Measurements from ENCODE around the gene DGKB. TPM values are rescaled to one million over a fixed set of nuclear protein-coding genes. Genes with fewer than 3 reads are reported as not detected.

Gene DGKB
- total RNA-seq, 1 donor from 2014 or later, result 2.1 TPM

DNA sequence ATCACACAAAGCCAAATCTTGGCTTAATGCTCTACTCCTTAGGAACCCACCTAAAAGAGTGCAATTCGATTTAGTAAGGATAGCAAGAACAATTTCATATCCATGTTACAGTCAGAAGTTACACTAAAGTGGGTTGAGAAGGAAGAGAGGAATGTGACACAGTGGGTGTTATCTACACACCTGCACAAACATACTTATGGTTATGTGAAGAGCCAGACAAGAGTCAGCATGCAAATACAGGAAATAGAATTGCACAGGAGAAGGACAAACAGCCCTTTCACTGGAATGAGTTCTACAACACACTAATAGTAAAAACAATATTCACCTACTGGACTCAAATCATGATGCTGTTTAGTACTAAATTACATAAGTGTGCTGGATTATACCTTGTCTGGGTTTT, 262.8 kb downstream of the DGKB start:
- Histone ChIP-seq H3K4me1 (ENCODE audit: control insufficient read depth in 3 of 3, insufficient read depth in 3 of 3, low read length in 3 of 3) (no peaks in the 10 kb centered on the region), H3K4me3 (ENCODE audit: low read length in 3 of 3) (no peak overlapping the region), H3K36me3 (ENCODE audit: control insufficient read depth in 3 of 3, insufficient read depth in 3 of 3, low read length in 3 of 3) (no peaks in the 10 kb centered on the region), H3K9ac (ENCODE audit: low read depth in 1 of 3, low read length in 3 of 3) (no peak overlapping the region), H3K27ac (ENCODE audit: low read depth, low read length) (no peak overlapping the region), H3K9me3 (ENCODE audit: control insufficient read depth in 3 of 3, low read length in 3 of 3) (peaks cover 0 to 7% (median 2%) of the 10 kb centered on the region in 3 donors), H3K27me3 (ENCODE audit: control insufficient read depth in 3 of 3, insufficient read depth in 3 of 3, low read length in 3 of 3) (no peaks in the 10 kb centered on the region)

DNA sequence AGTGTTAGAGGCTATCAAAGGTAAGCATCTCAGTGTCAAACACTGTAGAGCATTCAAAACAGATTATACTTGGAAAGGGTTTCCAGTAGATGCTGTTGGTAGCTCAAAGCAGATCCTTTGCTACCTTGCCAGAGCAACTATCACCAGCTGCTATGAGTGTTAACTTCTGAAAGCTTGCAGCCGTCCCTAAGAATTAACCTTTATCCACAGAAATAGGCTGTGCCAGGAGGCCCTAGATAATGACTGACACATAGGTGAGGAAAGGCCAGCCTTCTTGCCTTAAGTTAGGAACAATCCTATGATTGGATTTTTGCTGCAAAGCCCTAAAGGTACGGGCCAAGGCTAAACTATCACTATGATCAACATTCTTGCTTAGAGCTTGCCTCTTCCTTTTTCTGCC, 263.2 kb downstream of the DGKB start:
- Histone ChIP-seq H3K27ac (ENCODE audit: low read depth, low read length) (no peak overlapping the region), H3K4me1 (ENCODE audit: control insufficient read depth in 3 of 3, insufficient read depth in 3 of 3, low read length in 3 of 3) (no peaks in the 10 kb centered on the region), H3K36me3 (ENCODE audit: control insufficient read depth in 3 of 3, insufficient read depth in 3 of 3, low read length in 3 of 3) (no peaks in the 10 kb centered on the region), H3K27me3 (ENCODE audit: control insufficient read depth in 3 of 3, insufficient read depth in 3 of 3, low read length in 3 of 3) (no peaks in the 10 kb centered on the region), H3K9ac (ENCODE audit: low read depth in 1 of 3, low read length in 3 of 3) (no peak overlapping the region), H3K4me3 (ENCODE audit: low read length in 3 of 3) (no peak overlapping the region), H3K9me3 (ENCODE audit: control insufficient read depth in 3 of 3, low read length in 3 of 3) (peaks cover 0 to 5% (median 0%) of the 10 kb centered on the region in 3 donors)

DNA sequence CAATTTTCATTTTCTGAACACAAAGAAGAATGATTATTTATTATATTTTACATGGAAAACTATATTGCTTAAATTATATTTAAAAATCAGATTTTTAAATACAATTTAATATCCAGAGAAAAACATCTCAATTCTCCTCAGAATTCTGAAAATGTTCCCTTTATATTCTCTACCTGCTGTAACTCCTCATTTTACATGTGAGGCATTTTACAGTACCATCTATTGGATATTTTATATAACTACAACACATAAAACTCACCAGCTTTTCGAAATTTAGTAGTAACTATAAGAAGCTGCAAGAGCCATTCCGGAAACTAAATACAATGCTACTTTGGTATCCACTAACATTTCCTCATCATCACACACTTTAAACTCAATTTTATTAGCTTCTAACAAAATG, 264.6 kb downstream of the DGKB start:
- no peaks in the 10 kb centered on the region for H3K36me3 ChIP-seq (ENCODE audit: control insufficient read depth in 3 of 3, insufficient read depth in 3 of 3, low read length in 3 of 3)
- no peak overlapping the region for H3K4me3 ChIP-seq (ENCODE audit: low read length in 3 of 3)
- H3K4me1 ChIP-seq (ENCODE audit: control insufficient read depth in 3 of 3, insufficient read depth in 3 of 3, low read length in 3 of 3), result no peaks in the 10 kb centered on the region
- H3K9ac ChIP-seq (ENCODE audit: low read depth in 1 of 3, low read length in 3 of 3), result no peak overlapping the region
- H3K9me3 ChIP-seq (ENCODE audit: control insufficient read depth in 3 of 3, low read length in 3 of 3), result no peaks in the 10 kb centered on the region
- H3K27ac ChIP-seq (ENCODE audit: low read depth, low read length), result no peak overlapping the region
- no peaks in the 10 kb centered on the region for H3K27me3 ChIP-seq (ENCODE audit: control insufficient read depth in 3 of 3, insufficient read depth in 3 of 3, low read length in 3 of 3)

DNA sequence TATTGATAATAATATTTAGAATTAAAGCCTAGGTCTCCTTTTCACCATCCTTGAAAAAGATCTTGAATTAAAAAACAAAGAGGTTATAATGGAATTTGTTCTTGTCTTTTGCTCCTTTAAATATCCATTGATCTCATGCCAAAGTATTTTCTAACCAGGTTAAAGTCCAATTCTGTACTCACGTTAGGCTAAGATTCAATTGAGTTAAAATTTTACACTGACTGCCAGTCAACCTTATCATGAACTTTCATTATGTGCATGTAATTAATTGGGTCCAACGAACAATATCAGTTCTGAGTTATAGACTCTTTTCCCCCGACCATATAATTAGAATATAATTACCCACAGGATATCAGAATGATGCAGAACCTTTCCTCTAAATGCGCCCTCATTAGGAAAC, 266.6 kb downstream of the DGKB start:
- H3K9ac ChIP-seq (ENCODE audit: low read depth in 1 of 3, low read length in 3 of 3), result no peak overlapping the region

DNA sequence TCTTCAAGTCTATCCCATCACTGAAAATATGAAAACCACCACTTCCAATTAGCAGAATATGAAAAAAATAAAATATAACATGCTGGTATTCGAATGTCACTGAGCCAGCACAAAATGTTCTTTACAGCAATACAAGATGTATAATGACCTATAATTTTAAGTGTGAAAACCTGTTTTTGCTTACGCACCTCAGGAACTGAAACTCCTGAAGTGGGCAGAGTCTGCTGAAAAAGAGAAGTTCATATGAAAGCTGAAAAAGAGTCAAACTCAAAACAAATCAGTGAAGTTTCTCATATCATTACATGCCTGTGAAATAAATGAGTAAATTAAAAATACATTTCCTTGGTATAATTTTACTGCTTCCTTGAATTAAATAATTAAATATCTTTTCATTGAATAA, 272.5 kb downstream of the DGKB start:
- Histone ChIP-seq H3K9me3 (ENCODE audit: control insufficient read depth in 3 of 3, low read length in 3 of 3) (no peaks in the 10 kb centered on the region), H3K4me3 (ENCODE audit: low read length in 3 of 3) (no peak overlapping the region), H3K27me3 (ENCODE audit: control insufficient read depth in 3 of 3, insufficient read depth in 3 of 3, low read length in 3 of 3) (no peaks in the 10 kb centered on the region), H3K36me3 (ENCODE audit: control insufficient read depth in 3 of 3, insufficient read depth in 3 of 3, low read length in 3 of 3) (no peaks in the 10 kb centered on the region), H3K27ac (ENCODE audit: low read depth, low read length) (no peak overlapping the region), H3K4me1 (ENCODE audit: control insufficient read depth in 3 of 3, insufficient read depth in 3 of 3, low read length in 3 of 3) (no peaks in the 10 kb centered on the region), H3K9ac (ENCODE audit: low read depth in 1 of 3, low read length in 3 of 3) (no peak overlapping the region)

More for the DNA sequence above, 266.6 kb downstream of the DGKB start:
- Histone ChIP-seq H3K4me1 (ENCODE audit: control insufficient read depth in 3 of 3, insufficient read depth in 3 of 3, low read length in 3 of 3) (no peaks in the 10 kb centered on the region), H3K27me3 (ENCODE audit: control insufficient read depth in 3 of 3, insufficient read depth in 3 of 3, low read length in 3 of 3) (no peaks in the 10 kb centered on the region), H3K36me3 (ENCODE audit: control insufficient read depth in 3 of 3, insufficient read depth in 3 of 3, low read length in 3 of 3) (no peaks in the 10 kb centered on the region), H3K9me3 (ENCODE audit: control insufficient read depth in 3 of 3, low read length in 3 of 3) (no peaks in the 10 kb centered on the region), H3K27ac (ENCODE audit: low read depth, low read length) (no peak overlapping the region), H3K4me3 (ENCODE audit: low read length in 3 of 3) (no peak overlapping the region)

DNA sequence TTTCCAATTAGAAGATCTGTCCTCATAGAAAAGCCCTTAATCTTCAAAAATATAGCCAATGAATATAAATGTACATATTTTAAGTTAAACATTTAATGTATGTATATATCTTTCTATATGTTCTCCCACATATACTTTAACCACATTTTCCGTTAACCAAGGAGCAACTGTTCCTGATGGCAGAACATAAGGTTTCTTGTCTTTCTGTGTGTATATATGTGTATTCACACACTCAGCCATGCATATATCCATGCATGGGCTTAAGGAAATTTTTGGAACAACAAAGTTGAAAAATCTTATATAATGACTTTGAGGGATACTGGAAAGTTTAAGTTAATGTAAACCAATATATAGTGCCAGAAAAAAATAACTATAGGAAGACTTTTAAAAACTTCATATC, 274.0 kb downstream of the DGKB start:
- Histone ChIP-seq H3K4me1 (ENCODE audit: control insufficient read depth in 3 of 3, insufficient read depth in 3 of 3, low read length in 3 of 3) (no peaks in the 10 kb centered on the region), H3K27me3 (ENCODE audit: control insufficient read depth in 3 of 3, insufficient read depth in 3 of 3, low read length in 3 of 3) (no peaks in the 10 kb centered on the region), H3K4me3 (ENCODE audit: low read length in 3 of 3) (no peak overlapping the region), H3K9ac (ENCODE audit: low read depth in 1 of 3, low read length in 3 of 3) (no peak overlapping the region), H3K36me3 (ENCODE audit: control insufficient read depth in 3 of 3, insufficient read depth in 3 of 3, low read length in 3 of 3) (no peaks in the 10 kb centered on the region), H3K9me3 (ENCODE audit: control insufficient read depth in 3 of 3, low read length in 3 of 3) (no peaks in the 10 kb centered on the region), H3K27ac (ENCODE audit: low read depth, low read length) (no peak overlapping the region)

DNA sequence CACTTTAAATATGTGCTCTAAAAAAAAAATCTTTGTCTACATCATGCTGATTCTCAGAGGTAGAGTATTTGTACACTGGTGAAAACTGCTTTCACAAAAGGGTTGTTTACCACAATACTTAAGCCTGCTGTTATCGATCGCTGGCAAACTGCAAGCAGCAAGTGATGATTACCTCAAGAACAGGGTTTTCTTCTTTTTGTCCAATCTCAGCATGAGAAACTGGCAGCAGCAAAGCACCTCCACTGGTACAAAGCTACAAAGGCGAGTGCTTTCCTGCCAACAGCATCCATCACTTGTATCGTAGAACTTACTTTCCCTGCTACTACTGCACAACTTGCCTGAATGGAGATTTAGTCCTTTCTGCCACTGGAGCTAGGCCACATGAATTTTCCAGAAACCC, 276.5 kb downstream of the DGKB start:
- Histone ChIP-seq H3K27ac (ENCODE audit: low read depth, low read length) (no peak overlapping the region), H3K9ac (ENCODE audit: low read depth in 1 of 3, low read length in 3 of 3) (no peak overlapping the region)

DNA sequence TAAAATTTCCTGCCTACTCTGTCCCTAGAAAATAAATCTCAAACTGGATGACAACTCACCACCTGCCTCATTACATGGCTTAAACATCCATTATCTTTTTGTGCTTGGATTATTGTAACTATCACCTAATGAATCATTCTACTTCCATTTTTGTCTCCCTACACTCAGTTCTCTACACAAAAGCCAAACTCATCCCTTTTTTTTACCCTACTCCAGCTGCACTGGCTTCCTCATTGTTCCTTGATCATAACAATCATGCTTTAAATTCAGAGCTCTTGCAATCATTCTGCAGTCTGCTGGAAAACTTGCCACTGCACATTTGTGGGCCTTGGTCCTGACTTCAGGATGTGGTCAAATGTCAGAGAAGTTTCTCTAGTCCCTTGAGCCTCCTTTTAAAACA, 280.0 kb downstream of the DGKB start:
- Histone ChIP-seq H3K9me3 (ENCODE audit: control insufficient read depth in 3 of 3, low read length in 3 of 3) (no peaks in the 10 kb centered on the region), H3K9ac (ENCODE audit: low read depth in 1 of 3, low read length in 3 of 3) (no peak overlapping the region), H3K27ac (ENCODE audit: low read depth, low read length) (no peak overlapping the region), H3K4me3 (ENCODE audit: low read length in 3 of 3) (no peak overlapping the region), H3K4me1 (ENCODE audit: control insufficient read depth in 3 of 3, insufficient read depth in 3 of 3, low read length in 3 of 3) (no peaks in the 10 kb centered on the region), H3K27me3 (ENCODE audit: control insufficient read depth in 3 of 3, insufficient read depth in 3 of 3, low read length in 3 of 3) (no peaks in the 10 kb centered on the region), H3K36me3 (ENCODE audit: control insufficient read depth in 3 of 3, insufficient read depth in 3 of 3, low read length in 3 of 3) (no peaks in the 10 kb centered on the region)

More for the DNA sequence above, 276.5 kb downstream of the DGKB start:
- H3K4me3 ChIP-seq (ENCODE audit: low read length in 3 of 3), result no peak overlapping the region
- no peaks in the 10 kb centered on the region for H3K27me3 ChIP-seq (ENCODE audit: control insufficient read depth in 3 of 3, insufficient read depth in 3 of 3, low read length in 3 of 3)
- H3K36me3 ChIP-seq (ENCODE audit: control insufficient read depth in 3 of 3, insufficient read depth in 3 of 3, low read length in 3 of 3), result no peaks in the 10 kb centered on the region
- no peaks in the 10 kb centered on the region for H3K9me3 ChIP-seq (ENCODE audit: control insufficient read depth in 3 of 3, low read length in 3 of 3)
- H3K4me1 ChIP-seq (ENCODE audit: control insufficient read depth in 3 of 3, insufficient read depth in 3 of 3, low read length in 3 of 3), result no peaks in the 10 kb centered on the region

DNA sequence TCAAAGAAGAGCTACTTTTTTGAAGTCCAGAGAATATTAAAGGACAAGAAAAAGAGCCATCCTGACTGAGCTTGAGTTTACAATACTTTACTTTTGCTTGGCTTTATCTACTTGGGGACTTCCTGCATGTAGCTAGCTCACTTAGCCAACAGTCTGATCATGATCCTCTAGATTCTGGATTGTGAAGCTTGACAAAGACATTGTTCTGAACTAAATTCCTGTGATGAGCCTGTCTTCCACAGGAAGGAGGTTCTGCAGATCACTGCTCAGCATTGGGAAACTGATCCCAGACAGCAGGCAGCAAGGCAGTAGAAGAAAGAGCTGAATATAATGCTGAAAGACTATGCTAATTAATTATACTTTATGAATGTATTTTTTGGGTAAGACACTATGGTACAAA, 296.4 kb downstream of the DGKB start:
- Histone ChIP-seq H3K9ac (ENCODE audit: low read depth in 1 of 3, low read length in 3 of 3) (no peak overlapping the region), H3K27me3 (ENCODE audit: control insufficient read depth in 3 of 3, insufficient read depth in 3 of 3, low read length in 3 of 3) (no peaks in the 10 kb centered on the region), H3K4me3 (ENCODE audit: low read length in 3 of 3) (no peak overlapping the region), H3K4me1 (ENCODE audit: control insufficient read depth in 3 of 3, insufficient read depth in 3 of 3, low read length in 3 of 3) (no peaks in the 10 kb centered on the region), H3K36me3 (ENCODE audit: control insufficient read depth in 3 of 3, insufficient read depth in 3 of 3, low read length in 3 of 3) (no peaks in the 10 kb centered on the region), H3K27ac (ENCODE audit: low read depth, low read length) (no peak overlapping the region), H3K9me3 (ENCODE audit: control insufficient read depth in 3 of 3, low read length in 3 of 3) (no peaks in the 10 kb centered on the region)

DNA sequence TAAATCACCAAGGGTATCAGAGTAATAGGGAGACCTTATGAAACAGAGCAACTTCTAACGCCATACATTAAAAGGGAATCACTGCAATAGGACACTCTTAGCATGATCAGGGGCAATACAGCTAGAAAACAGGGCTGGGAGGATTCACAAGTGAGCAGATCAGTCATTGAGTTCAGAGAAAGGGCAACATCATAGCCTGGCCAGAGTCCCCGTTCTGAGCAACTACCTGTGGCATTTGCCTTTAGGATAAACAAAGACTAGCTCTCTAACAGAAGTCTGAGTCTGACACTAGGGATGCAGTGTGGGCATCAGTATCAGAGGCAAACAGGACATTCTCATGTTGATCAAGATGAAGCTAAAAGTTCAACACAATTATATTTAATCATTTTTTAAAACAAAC, 297.9 kb downstream of the DGKB start:
- no peak overlapping the region for H3K4me3 ChIP-seq (ENCODE audit: low read length in 3 of 3)
- no peak overlapping the region for H3K9ac ChIP-seq (ENCODE audit: low read depth in 1 of 3, low read length in 3 of 3)
- no peaks in the 10 kb centered on the region for H3K4me1 ChIP-seq (ENCODE audit: control insufficient read depth in 3 of 3, insufficient read depth in 3 of 3, low read length in 3 of 3)
- no peaks in the 10 kb centered on the region for H3K9me3 ChIP-seq (ENCODE audit: control insufficient read depth in 3 of 3, low read length in 3 of 3)
- no peaks in the 10 kb centered on the region for H3K27me3 ChIP-seq (ENCODE audit: control insufficient read depth in 3 of 3, insufficient read depth in 3 of 3, low read length in 3 of 3)
- no peaks in the 10 kb centered on the region for H3K36me3 ChIP-seq (ENCODE audit: control insufficient read depth in 3 of 3, insufficient read depth in 3 of 3, low read length in 3 of 3)
- no peak overlapping the region for H3K27ac ChIP-seq (ENCODE audit: low read depth, low read length)

DNA sequence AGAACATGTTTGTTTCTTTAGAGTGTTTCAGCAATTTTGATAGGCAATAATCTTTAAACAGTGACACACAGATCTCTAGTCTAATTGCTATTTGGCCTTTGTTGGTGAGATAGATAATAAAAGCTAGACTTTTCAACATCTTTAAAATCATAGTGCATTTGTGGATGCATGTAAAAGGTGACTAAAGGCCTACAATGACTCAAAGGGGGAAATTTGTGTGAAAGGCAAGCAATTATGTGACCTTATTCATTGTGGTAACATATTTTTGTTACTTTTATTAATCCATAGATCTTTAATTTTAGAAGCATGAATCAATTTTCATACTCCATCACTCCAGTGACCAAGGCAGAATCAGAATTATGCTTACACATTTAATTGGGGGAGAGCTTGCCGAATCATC, 299.7 kb downstream of the DGKB start:
- H3K27ac ChIP-seq (ENCODE audit: low read depth, low read length), result no peak overlapping the region
- no peaks in the 10 kb centered on the region for H3K27me3 ChIP-seq (ENCODE audit: control insufficient read depth in 3 of 3, insufficient read depth in 3 of 3, low read length in 3 of 3)
- no peaks in the 10 kb centered on the region for H3K36me3 ChIP-seq (ENCODE audit: control insufficient read depth in 3 of 3, insufficient read depth in 3 of 3, low read length in 3 of 3)
- no peaks in the 10 kb centered on the region for H3K9me3 ChIP-seq (ENCODE audit: control insufficient read depth in 3 of 3, low read length in 3 of 3)
- no peak overlapping the region for H3K4me3 ChIP-seq (ENCODE audit: low read length in 3 of 3)
- H3K4me1 ChIP-seq (ENCODE audit: control insufficient read depth in 3 of 3, insufficient read depth in 3 of 3, low read length in 3 of 3), result no peaks in the 10 kb centered on the region
- H3K9ac ChIP-seq (ENCODE audit: low read depth in 1 of 3, low read length in 3 of 3), result no peak overlapping the region
